ENCODE data around the gene NR3C1. TPM values are rescaled to one million over a fixed set of nuclear protein-coding genes. Genes with fewer than 3 reads are reported as not detected.
A peak's percentile ranks its signal among the peaks of the same experiment; 100 is the strongest.

The NR3C1 gene
- total and polyA plus RNA-seq, 2 of the 13 experiments (the other 11 are each of a cell fraction or from before 2014, with no cell fraction given), result 10.0 to 24.3 TPM

- TF ChIP-seq AKNA (CRISPR knock-in tag; IDR thresholded peaks at IDR 0.05; ENCODE audit: borderline replicate concordance) (no peak), ZNF414 (CRISPR knock-in tag; IDR thresholded peaks at IDR 0.05) (peak; percentile 34; the same call in 1 of the 2 replicates), NBN (conservative IDR thresholded peaks at IDR 0.05) (no peak), POLR2AphosphoS5 (IDR thresholded peaks at IDR 0.05; ENCODE audit: low read depth, low read length) (peak; percentile 35; the same call in 1 of the 2 replicates), KDM2A (CRISPR knock-in tag; IDR thresholded peaks at IDR 0.05; ENCODE audit: borderline replicate concordance, low read depth) (peak; percentile 91), NFYB (CRISPR knock-in tag; IDR thresholded peaks at IDR 0.05) (peak; percentile 61), SALL1 (CRISPR knock-in tag; IDR thresholded peaks at IDR 0.05) (no peak; the same call in none of the 2 replicates), NRL (CRISPR knock-in tag; IDR thresholded peaks at IDR 0.05; ENCODE audit: borderline replicate concordance) (peak; percentile 53; the same call in 1 of the 2 replicates), RARG (CRISPR knock-in tag; IDR thresholded peaks at IDR 0.05; ENCODE audit: low read depth) (no peak), ZNF496 (CRISPR knock-in tag; IDR thresholded peaks at IDR 0.05; ENCODE audit: insufficient replicate concordance) (no peak), HMG20A (CRISPR knock-in tag; IDR thresholded peaks at IDR 0.05; ENCODE audit: borderline replicate concordance) (no peak), TFAP4 (IDR thresholded peaks at IDR 0.05; ENCODE audit: borderline replicate concordance, low read depth) (no peak), ARID2 (CRISPR knock-in tag; IDR thresholded peaks at IDR 0.05; ENCODE audit: borderline replicate concordance) (no peak), SRSF1 (optimal IDR thresholded peaks at IDR 0.05; ENCODE audit: low read depth, low read length) (peak; percentile 69), MIER2 (CRISPR knock-in tag; IDR thresholded peaks at IDR 0.05) (peak; percentile 34; the same call in 1 of the 2 replicates), ZNF337 (CRISPR knock-in tag; IDR thresholded peaks at IDR 0.05; ENCODE audit: borderline replicate concordance, low read depth) (peak; percentile 58; the same call in 1 of the 2 replicates), IKZF4 (CRISPR knock-in tag; IDR thresholded peaks at IDR 0.05; ENCODE audit: borderline replicate concordance, low read depth, not compliant biosample characterization) (peak; percentile 55), TSC22D2 (CRISPR knock-in tag; IDR thresholded peaks at IDR 0.05; ENCODE audit: borderline replicate concordance) (no peak; the same call in 1 of the 2 replicates), GPN1 (CRISPR knock-in tag; IDR thresholded peaks at IDR 0.05; ENCODE audit: borderline replicate concordance) (no peak; the same call in 1 of the 2 replicates), ZNF572 (CRISPR knock-in tag; IDR thresholded peaks at IDR 0.05) (0 out of 2 replicates have a peak, but pooled peaks have one; percentile 64), ZFP41 (CRISPR knock-in tag; IDR thresholded peaks at IDR 0.05; ENCODE audit: borderline replicate concordance) (no peak)
Observed at GRCh38 chr5:143405063-143405848, 1.8 kb upstream of the NR3C1 start (continued).

All from HepG2 (cell line).